ENCODE measurements around the gene KRTAP4-11.
"Not testable (repeated sequence)": the region's sequence is repeated elsewhere in the genome, so short reads cannot be mapped to it uniquely, and the experiment has no call there.

KRTAP4-11 gene

DNA sequence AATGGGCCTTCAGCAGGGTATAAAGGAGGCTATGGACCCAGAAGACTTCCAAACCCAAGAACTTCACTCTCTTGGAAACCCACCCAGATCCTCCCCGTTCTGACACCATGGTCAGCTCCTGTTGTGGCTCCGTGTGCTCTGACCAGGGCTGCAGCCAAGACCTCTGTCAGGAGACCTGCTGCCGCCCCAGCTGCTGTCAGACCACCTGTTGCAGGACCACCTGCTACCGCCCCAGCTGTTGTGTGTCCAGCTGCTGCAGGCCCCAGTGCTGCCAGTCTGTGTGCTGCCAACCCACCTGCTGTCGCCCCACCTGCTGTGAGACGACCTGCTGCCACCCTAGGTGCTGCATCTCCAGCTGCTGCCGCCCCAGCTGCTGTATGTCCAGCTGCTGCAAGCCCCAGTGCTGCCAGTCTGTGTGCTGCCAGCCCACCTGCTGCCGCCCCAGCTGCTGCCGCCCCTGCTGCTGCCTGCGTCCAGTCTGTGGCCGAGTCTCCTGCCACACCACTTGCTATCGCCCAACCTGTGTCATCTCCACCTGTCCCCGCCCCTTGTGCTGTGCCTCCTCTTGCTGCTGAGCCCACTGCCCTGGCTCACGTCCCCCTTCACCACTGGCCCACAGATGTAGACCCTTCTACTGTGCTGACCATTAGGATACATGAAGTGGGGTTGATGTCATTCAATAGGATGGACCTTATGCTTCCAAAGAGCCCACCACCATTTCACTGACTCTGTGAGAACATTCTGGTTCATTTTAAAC lies 33.9 kb downstream of the KRTAP4-11 start, which contains the start of gene KRTAP4-7:
TSS of gene KRTAP4-7 (plus strand) at position 51 of the 757 bp plus-strand sequence. CDS start at position 108, 57 bp downstream.
- not testable (repeated sequence) for DNase-seq (ENCODE audit: low read depth in 2 of 2)

DNA sequence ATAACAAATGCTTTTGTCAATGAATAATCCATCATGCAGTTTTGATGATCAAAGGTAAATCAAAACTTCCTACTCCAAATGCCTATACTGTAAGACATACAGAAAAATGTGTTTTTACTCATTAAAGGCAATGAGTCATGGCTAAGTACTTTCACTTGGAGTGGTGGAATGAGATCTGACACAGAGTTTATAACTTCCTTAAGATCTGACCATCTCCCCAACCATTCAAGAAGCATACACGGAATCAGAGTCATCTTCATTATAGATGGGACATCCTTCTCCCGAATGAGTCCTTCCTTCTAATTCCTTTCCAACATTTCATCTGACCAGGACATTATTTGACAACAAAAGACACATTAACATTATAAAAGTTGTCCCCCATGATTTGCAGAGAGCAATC lies 34.7 kb downstream of the KRTAP4-11 start:
- DNase-seq (ENCODE audit: low read depth in 2 of 2), result not testable (repeated sequence)

DNA sequence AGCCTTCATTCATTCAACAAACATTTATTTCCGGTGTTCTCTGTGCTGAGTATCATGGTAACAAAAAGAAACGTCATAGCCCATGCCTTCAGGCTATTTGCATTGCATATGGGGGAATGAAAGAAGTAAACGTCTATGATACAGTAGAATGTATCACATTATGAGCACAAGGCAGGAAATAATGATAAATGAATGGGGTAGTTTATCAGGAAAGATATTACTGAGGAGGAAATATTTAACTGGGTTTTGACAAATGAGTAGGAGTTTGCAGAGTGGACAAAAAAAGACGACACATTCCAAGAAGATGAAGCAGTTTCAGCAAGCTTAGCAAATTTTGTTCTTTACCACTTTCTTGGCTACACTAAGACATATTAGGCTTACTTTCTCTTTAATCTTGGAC lies 35.5 kb downstream of the KRTAP4-11 start:
- no peak for DNase-seq (ENCODE audit: low read depth in 2 of 2)

DNA sequence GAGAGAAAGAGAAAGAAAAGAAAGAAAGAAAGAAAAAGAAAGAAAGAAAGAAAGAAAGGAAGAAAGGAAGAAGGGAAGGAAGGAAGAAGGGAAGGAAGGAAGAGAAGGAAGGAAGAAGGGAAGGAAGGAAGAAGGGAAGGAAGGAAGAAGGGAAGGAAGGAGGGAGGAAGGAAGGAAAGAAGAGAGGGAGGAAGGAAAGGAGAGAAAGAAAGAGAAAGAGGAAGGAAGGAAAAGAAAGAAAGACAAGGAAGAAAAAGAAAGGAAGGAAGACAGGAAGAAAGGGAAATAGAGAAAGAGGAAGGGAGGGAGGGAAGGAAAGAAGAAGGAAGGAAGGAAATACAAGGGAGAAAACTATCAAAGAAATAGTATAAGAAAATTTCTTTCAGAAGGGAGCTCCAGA lies 41.4 kb downstream of the KRTAP4-11 start:
- no peak for DNase-seq (ENCODE audit: low read depth in 2 of 2)

DNA sequence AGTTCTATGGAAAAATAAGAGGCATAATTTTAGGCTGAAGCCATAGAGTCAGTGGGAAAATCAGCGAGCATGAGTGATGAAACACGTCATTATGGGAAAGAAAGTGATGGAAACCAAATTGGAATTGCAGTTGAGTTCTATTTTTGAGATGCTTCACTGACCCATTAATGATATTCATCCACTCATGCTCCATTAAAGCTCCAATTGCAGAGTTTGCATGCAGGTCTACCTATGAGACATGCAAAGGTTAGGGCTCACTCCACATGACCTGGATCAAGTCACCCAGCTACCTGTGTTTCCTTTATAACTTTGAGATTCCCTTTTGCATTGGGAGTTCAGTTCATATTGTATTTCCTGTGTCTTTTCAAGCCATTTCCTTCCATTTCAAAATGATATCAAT lies 44.5 kb downstream of the KRTAP4-11 start:
- DNase-seq (ENCODE audit: low read depth in 2 of 2), result no peak

DNA sequence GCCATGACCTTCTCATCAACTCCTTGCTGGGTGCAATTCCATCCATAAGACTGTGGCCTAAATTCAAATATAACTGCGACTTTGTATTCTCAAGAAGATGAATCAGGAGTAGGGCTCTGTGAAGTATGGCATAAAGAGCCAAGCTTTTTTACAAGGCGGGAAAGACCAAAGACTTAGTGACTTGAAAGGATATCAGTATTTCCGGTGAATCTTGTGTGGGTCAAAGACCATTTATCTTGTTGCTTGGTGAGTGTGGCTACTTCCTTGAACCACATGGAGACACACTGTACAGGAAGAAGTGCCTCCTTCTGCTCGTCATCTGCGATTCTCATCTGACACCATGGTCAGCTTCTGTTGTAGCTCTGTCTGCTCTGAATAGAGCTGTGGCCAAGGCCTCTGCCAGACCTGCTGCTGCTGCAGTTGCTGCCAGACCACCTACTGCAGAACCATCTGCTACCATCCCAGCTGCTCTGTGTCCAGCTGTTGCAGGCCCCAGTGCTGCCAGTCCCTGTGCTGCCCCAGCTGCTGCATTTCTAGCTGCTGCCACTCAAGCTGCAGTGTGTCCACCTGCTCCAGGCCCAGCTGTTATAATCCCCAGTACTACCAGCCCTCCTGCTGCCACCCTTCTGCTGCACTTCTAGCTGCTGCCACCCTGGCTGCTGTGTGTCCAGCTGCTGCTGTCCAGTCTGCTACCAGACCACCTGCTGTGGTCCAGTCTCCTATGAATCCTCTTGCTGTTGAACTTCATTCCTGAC lies 46.4 kb downstream of the KRTAP4-11 start:
- DNase-seq (ENCODE audit: low read depth in 2 of 2), result no peak

DNA sequence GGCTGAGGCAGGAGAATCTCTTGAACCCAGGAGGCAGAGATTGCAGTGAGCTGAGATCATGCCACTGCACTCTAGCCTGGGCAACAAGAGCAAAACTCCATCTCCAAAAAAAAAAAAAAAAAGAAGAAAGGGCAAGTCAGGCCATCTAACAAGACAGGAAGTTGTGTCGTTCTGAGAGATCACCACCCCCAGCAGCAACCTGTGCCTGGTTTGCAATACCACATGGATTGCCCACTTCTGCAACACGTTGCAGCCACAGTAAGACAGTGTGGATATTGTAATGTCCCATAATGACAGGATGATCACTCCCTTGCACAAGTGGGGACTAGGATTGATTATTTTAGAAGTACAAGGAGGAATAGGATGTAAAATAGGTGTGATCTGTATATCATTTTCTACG lies 49.1 kb downstream of the KRTAP4-11 start:
- DNase-seq (ENCODE audit: low read depth in 2 of 2), result no peak

DNA sequence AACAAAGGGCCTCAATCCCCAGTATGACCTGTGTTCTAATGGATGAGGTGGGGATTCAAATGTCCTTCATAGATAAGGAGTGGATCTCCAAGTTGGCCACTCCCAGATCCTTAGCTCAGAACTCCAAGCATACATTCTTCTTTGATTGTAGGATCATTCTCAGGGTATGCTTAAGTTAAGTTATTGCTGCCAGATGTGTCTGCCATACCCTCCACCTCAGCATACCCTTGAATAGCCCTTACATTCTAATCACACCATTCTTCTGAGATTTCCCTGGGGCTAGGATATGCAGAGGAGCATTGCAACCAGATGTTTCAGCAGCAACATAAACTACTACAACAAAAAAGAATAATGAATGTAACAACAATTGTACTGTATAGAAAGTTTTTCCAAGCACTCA lies 50.9 kb downstream of the KRTAP4-11 start:
- no peak for DNase-seq (ENCODE audit: low read depth in 2 of 2)

Measured in stimulated activated CD8-positive, alpha-beta memory T cell treated with anti-CD3 and anti-CD28 coated beads, Interleukin-7, amount 100 ng/mL, for 4 hours (primary cell).